ENCODE data around the gene MBD3L2. TPM values are rescaled to one million over a fixed set of nuclear protein-coding genes. Genes with fewer than 3 reads are reported as not detected.

MBD3L2 gene
- total RNA-seq, 1 experiment from 2014 or later: not detected

DNA sequence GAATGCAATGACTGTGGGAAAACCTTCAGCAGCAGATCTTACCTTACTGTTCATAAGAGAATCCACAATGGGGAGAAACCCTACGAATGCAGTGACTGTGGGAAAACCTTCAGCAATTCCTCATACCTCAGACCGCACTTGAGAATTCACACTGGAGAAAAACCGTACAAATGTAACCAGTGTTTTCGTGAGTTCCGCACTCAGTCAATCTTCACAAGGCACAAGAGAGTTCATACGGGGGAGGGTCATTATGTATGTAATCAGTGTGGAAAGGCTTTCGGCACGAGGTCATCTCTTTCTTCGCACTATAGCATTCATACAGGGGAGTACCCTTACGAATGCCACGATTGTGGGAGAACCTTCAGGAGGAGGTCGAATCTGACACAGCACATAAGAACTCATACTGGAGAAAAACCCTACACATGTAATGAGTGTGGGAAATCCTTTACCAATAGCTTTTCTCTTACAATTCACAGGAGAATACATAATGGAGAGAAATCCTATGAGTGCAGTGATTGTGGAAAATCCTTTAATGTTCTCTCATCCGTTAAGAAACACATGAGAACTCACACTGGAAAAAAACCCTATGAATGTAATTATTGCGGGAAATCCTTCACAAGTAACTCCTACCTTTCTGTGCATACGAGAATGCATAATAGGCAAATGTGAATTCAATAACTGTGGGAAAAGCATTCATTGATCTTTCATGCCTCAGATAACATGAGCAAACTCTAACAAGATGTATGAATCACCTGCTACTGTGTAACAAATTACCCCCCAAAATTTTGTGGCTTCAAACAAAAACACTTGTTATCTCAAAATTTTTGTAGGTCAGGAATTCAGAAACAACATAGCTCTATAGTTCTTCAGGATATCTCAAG is 34.2 kb downstream of the MBD3L2 start:
- Mint-ChIP-seq H3K36me3 (ENCODE audit: insufficient read depth, unreplicated experiment) (peaks cover 47% of the 10 kb centered on the region), H3K4me1 (ENCODE audit: low read depth, unreplicated experiment) (no peaks in the 10 kb centered on the region), H3K27me3 (ENCODE audit: unreplicated experiment) (no peaks in the 10 kb centered on the region), H3K9me3 (ENCODE audit: low read depth, unreplicated experiment) (peaks cover 14% of the 10 kb centered on the region), H3K27ac (ENCODE audit: unreplicated experiment) (no peak overlapping the region), H3K4me3 (ENCODE audit: low read depth, unreplicated experiment) (no peak overlapping the region)
- intact Hi-C loops (cut with micrococcal nuclease; ENCODE audit: unreplicated experiment): no loop called here
- no peak for DNase-seq
- CTCF ChIA-PET: no interaction called here
- no peak for TF ChIP-seq CTCF (IDR thresholded peaks at IDR 0.05; ENCODE audit: unreplicated experiment)
- BruUV-seq (replicated peaks): no TSS peak

DNA sequence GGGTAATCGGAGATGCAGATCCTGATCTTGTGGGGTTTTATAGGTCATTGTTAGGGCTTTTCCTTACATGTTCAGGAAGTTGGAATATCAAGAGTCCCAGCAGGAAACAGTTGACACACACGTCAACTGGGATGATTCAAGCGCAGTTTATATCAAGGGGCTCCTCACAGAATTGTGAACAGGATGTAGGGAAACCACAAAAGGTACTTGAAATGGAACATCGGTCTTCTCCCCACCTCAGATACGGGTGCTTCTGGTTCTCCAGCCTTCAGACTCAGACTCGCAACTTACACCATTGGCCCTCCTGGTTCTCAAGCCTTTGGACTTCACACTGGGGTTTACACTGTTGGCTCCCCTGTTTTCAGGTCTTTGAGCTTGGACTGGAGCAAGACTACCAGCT is 39.9 kb downstream of the MBD3L2 start:
- Mint-ChIP-seq H3K36me3 (ENCODE audit: insufficient read depth, unreplicated experiment) (peaks cover 12% of the 10 kb centered on the region), H3K9me3 (ENCODE audit: low read depth, unreplicated experiment) (peaks cover 3% of the 10 kb centered on the region)

DNA sequence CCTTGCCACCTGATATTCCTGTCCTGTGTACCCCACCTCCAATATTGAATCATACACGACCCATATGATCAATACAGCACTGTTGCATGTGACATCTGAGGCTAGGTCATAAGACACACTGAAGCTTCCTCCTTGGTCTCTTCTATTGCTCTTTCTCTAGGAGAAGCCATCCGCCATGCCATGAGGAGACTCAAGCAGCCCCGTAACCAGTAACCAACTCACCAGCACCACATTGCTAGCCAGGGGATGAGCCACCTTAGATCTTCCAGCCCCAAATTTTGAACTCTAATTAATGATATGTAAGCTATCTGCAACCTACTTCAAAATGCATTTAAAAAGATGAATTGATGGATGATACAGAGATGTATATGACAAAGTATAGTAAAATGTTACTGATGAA is 49.0 kb downstream of the MBD3L2 start:
- H3K4me1 Mint-ChIP-seq (ENCODE audit: low read depth, unreplicated experiment): no peaks in the 10 kb centered on the region
- H3K4me3 Mint-ChIP-seq (ENCODE audit: low read depth, unreplicated experiment): peak overlapping the region; percentile 86
- intact Hi-C loops (cut with micrococcal nuclease; ENCODE audit: unreplicated experiment): no loop called here
- peaks cover 7% of the 10 kb centered on the region for H3K9me3 Mint-ChIP-seq (ENCODE audit: low read depth, unreplicated experiment)
- H3K27ac Mint-ChIP-seq (ENCODE audit: unreplicated experiment): peak overlapping the region; percentile 77
- no peak for DNase-seq
- H3K36me3 Mint-ChIP-seq (ENCODE audit: insufficient read depth, unreplicated experiment): peaks cover 16% of the 10 kb centered on the region
- peaks cover 13% of the 10 kb centered on the region for H3K27me3 Mint-ChIP-seq (ENCODE audit: unreplicated experiment)
- CTCF ChIA-PET: interaction anchor here (0.6 kb wide), 1 partner anchor 29 kb away, joined by 3 read pairs; the partner anchor contains the start of gene ZNF557
- no TSS peak for BruUV-seq (replicated peaks)
- TF ChIP-seq CTCF (IDR thresholded peaks at IDR 0.05; ENCODE audit: unreplicated experiment): no peak

More for the DNA sequence above, 39.9 kb downstream of the MBD3L2 start:
- H3K4me3 Mint-ChIP-seq (ENCODE audit: low read depth, unreplicated experiment): no peak overlapping the region
- H3K27me3 Mint-ChIP-seq (ENCODE audit: unreplicated experiment): no peaks in the 10 kb centered on the region
- TF ChIP-seq CTCF (IDR thresholded peaks at IDR 0.05; ENCODE audit: unreplicated experiment): no peak
- BruUV-seq (replicated peaks): no TSS peak
- H3K27ac Mint-ChIP-seq (ENCODE audit: unreplicated experiment): no peak overlapping the region
- intact Hi-C loops (cut with micrococcal nuclease; ENCODE audit: unreplicated experiment): no loop called here
- no peaks in the 10 kb centered on the region for H3K4me1 Mint-ChIP-seq (ENCODE audit: low read depth, unreplicated experiment)
- DNase-seq: no peak
- CTCF ChIA-PET: no interaction called here

DNA sequence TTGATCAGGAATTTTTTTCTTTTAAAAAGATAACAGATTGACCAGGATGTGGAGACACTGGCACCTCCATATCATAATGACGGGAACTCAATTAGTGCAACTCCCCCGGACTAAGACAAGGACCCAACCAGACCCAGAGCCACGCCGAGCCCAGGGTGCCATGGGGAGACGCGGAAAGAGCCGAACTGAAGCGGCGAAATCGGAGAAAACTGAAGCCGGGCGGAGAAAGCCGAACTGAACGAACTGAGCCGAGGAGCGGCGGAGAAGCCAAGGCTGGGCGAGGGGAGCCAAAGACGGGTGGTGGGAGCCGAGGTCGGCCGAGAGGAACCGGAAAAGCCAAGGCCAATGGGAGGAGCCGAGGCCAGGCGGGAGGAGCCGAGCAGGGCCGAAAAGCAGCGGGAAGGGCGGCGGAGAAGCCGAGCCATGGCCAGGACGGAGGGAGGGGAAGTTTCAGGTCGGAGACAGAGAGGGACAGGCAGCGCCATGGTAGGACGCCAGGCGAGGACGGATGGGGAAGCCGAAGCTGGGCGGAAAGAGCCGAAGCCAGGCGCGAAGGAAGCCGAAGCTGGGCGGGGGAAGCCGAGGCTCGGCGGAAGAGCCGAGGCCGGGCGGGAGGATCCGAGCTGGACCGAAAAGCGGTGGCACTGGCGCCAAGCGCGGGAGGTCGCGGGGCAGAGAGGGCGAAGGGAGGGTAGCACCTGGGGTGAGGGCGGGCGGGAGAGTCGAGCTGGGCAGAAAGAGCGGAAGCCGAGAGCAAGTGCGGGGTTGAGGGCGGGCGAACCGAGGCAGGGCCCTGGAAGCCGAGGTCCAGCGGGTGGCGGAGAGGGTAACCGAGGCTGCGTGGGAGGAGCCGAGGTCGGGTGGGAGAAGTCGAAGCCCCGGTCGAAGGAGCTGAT is 49.8 kb downstream of the MBD3L2 start:
- Mint-ChIP-seq H3K27ac (ENCODE audit: unreplicated experiment) (peak overlapping the region; percentile 77), H3K27me3 (ENCODE audit: unreplicated experiment) (peaks cover 13% of the 10 kb centered on the region), H3K9me3 (ENCODE audit: low read depth, unreplicated experiment) (peaks cover 7% of the 10 kb centered on the region), H3K4me1 (ENCODE audit: low read depth, unreplicated experiment) (no peaks in the 10 kb centered on the region), H3K36me3 (ENCODE audit: insufficient read depth, unreplicated experiment) (peaks cover 16% of the 10 kb centered on the region), H3K4me3 (ENCODE audit: low read depth, unreplicated experiment) (peak overlapping the region; percentile 86)
- intact Hi-C loops (cut with micrococcal nuclease; ENCODE audit: unreplicated experiment): no loop called here
- CTCF ChIA-PET: interaction anchor here (0.6 to 1.0 kb wide), 3 partner anchors 130 to 255 kb away, joined by 4 read pairs; no protein-coding TSS in a partner anchor
- TSS peak; percentile 71 for BruUV-seq (replicated peaks)
- peak; percentile 85 for DNase-seq
- TF ChIP-seq CTCF (IDR thresholded peaks at IDR 0.05; ENCODE audit: unreplicated experiment): no peak
